ENCODE measurements around the gene ZPLD1. TPM values are rescaled to one million over a fixed set of nuclear protein-coding genes. Genes with fewer than 3 reads are reported as not detected.

The ZPLD1 gene
- polyA plus RNA-seq, 6 donors from 2014 or later: not detected

DNA sequence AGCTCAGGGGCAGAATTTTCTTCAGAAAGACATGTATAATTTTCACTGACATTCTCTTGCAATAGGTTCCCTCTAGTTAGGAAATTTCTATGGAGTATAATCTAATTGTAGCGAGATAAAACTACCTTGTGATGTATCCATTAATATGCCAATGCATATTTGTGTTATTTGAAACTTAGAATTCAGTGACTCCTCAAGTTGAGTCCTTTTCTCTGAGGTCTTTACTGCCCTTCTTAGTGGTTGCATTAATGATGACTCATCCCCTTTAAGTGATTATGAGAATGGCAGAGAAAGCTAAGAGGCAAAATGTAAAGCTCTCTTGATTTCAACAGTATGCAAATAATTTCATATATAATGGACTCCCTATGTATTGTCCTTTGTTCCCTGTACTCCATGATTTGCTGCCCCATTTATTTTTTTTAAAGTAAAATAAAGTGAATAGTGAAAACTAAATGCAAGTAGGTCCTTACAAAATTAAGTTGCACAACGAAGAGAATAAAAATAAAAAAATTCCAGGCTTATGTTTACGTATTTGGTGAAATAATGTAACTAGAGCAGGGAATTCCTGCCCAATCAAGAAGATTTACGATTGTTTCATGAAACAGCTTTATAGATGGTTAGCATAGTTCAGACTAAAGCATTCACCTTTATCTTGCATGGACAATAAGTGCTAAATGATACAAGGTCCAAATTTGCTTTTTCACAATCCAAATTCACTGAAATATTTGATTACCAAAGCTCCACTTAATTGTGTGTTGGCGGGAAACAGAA is 78.1 kb downstream of the ZPLD1 start:
- Mint-ChIP-seq H3K4me3 (no peak overlapping the region), H3K27ac (no peak overlapping the region), H3K36me3 (no peaks in the 10 kb centered on the region), H3K4me1 (no peaks in the 10 kb centered on the region), H3K27me3 (peaks cover 0 to 17% (median 4%) of the 10 kb centered on the region in 3 donors), H3K9me3 (no peaks in the 10 kb centered on the region)
- no peak for ATAC-seq (ENCODE audit: low read depth in 2 of 2)
- DNase-seq: no peak

DNA sequence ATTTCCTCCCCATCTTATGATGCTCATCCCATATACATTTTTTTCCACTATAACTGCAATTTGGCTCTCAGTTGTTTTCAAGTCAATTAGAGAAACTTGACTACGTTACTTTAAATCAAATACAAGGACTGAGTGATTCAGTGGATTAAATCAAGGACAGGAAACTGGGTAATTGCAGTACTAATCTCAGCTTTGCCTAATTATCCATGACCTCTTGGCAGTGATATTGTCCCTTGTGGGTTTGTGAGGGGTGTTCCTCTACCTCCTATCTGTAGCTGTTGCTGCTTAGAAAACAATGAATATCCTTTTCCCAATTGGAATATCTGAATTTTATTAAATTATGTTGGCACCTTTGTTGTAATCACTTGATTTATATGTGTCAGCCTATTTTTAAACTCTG is 79.4 kb downstream of the ZPLD1 start:
- H3K27me3 Mint-ChIP-seq: peaks cover 3 to 13% (median 11%) of the 10 kb centered on the region in 3 donors
- no peak overlapping the region for H3K4me3 Mint-ChIP-seq
- H3K9me3 Mint-ChIP-seq: no peaks in the 10 kb centered on the region
- ATAC-seq (ENCODE audit: low read depth in 2 of 2) (no peak), DNase-seq (no peak)
- no peaks in the 10 kb centered on the region for H3K36me3 Mint-ChIP-seq
- H3K4me1 Mint-ChIP-seq: no peaks in the 10 kb centered on the region
- no peak overlapping the region for H3K27ac Mint-ChIP-seq

DNA sequence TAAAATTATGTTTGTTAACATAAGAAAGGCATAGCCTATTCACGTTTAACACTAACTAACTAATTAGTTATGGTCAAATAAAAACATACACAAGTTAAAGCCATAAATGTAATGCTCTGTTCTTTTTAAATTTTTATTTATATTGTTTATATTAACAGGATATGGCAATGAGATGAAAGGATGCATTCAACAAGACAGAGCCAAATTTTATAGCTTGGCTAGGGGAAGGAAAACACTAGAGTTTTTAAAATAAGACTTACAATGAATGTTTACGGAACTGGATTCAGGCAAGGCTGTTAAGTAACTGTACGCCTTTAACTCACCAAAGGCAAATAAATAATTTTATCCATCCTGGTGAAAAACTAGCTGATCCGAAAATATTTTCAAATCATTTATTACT is 86.4 kb downstream of the ZPLD1 start:
- ATAC-seq (ENCODE audit: low read depth in 2 of 2) (no peak), DNase-seq (no peak)
- Mint-ChIP-seq H3K36me3 (no peaks in the 10 kb centered on the region), H3K27ac (no peak overlapping the region), H3K4me1 (peaks cover 6 to 8% (median 8%) of the 10 kb centered on the region in 3 donors), H3K4me3 (no peak overlapping the region), H3K9me3 (no peaks in the 10 kb centered on the region), H3K27me3 (peaks cover 20 to 26% (median 23%) of the 10 kb centered on the region in 3 donors)

- H3K4me1 Mint-ChIP-seq: peaks cover 6 to 8% (median 8%) of the 10 kb centered on the region in 3 donors
- H3K4me3 Mint-ChIP-seq: no peak overlapping the region
- H3K27me3 Mint-ChIP-seq: peaks cover 6 to 16% (median 11%) of the 10 kb centered on the region in 3 donors
- ATAC-seq (ENCODE audit: low read depth in 2 of 2) (no peak), DNase-seq (no peak)
- no peaks in the 10 kb centered on the region for H3K36me3 Mint-ChIP-seq
- no peak overlapping the region for H3K27ac Mint-ChIP-seq
- no peaks in the 10 kb centered on the region for H3K9me3 Mint-ChIP-seq
Observed at GRCh38 chr3:102525624-102526023, 90.8 kb downstream of the ZPLD1 start.

DNA sequence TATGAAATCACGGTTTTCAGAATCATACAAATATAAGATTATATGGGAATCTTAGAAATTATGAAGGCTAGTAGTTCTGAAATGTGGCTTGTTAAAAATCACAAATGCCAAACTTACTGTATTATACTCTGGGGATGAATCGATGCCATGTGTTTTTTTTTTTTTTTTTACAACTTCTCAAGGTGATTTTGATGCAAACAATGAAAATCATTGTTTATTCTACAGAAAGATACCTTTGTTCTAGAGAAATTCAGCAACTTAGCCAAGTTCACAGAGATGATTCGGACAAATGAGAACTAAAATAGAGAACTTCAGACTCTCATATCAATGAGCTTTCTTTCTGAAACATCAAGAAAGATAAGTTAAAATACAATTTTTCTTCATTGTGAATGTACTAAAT is 92.0 kb downstream of the ZPLD1 start:
- H3K4me1 Mint-ChIP-seq: peaks cover 6 to 8% (median 8%) of the 10 kb centered on the region in 3 donors
- no peak overlapping the region for H3K27ac Mint-ChIP-seq
- no peak overlapping the region for H3K4me3 Mint-ChIP-seq
- no peaks in the 10 kb centered on the region for H3K36me3 Mint-ChIP-seq
- H3K27me3 Mint-ChIP-seq: peaks cover 4 to 14% (median 8%) of the 10 kb centered on the region in 3 donors
- H3K9me3 Mint-ChIP-seq: no peaks in the 10 kb centered on the region
- no peak for DNase-seq
- no peak for ATAC-seq (ENCODE audit: low read depth in 2 of 2)

- DNase-seq (no peak), ATAC-seq (ENCODE audit: low read depth in 2 of 2) (no peak)
- H3K36me3 Mint-ChIP-seq: no peaks in the 10 kb centered on the region
- H3K27ac Mint-ChIP-seq: no peak overlapping the region
- H3K4me3 Mint-ChIP-seq: no peak overlapping the region
- H3K4me1 Mint-ChIP-seq: peaks cover 8 to 11% (median 8%) of the 10 kb centered on the region in 3 donors
- no peaks in the 10 kb centered on the region for H3K9me3 Mint-ChIP-seq
- peaks cover 4 to 20% (median 4%) of the 10 kb centered on the region in 3 donors for H3K27me3 Mint-ChIP-seq
Observed at GRCh38 chr3:102528727-102529126, 93.9 kb downstream of the ZPLD1 start.
